Choroid plexus epithelial cell (primary cell): ENCODE measurements around the gene C16orf78.
A peak's percentile ranks its signal among the peaks of the same experiment; 100 is the strongest.

Experiments
- DNase-seq: peaks from one replicate; pipeline ENCODE4 v3.0.0-alpha.2; 2010; ENCODE audit warnings: low read depth
- H3K4me3 ChIP-seq: 2 replicates; pipeline ENCODE4 v1.5.1; 2011; ENCODE audit warnings: low read depth, mild to moderate bottlenecking, control low read depth, low read length, moderate library complexity
- CTCF ChIP-seq: conservative IDR thresholded peaks from 2 replicates; pipeline ENCODE4 v1.5.1; 2011; ENCODE audit warnings: low read depth, mild to moderate bottlenecking, control low read depth, inconsistent platforms, low read length, moderate library complexity

Gene C16orf78

GRCh38 chr16:49407873-49408550, 34.4 kb downstream of the C16orf78 start:
- H3K4me3 ChIP-seq: no peak overlapping the region
- peak; percentile 93 for TF ChIP-seq CTCF

GRCh38 chr16:49409121-49409520, 35.5 kb downstream of the C16orf78 start:
- H3K4me3 ChIP-seq: no peak overlapping the region
- DNase-seq: no peak
- TF ChIP-seq CTCF: no peak

More at GRCh38 chr16:49407873-49408550, 34.4 kb downstream of the C16orf78 start:
- DNase-seq: peak; percentile 86

- TF ChIP-seq CTCF: no peak
- H3K4me3 ChIP-seq: no peak overlapping the region
- no peak for DNase-seq
These were observed 36.6 kb downstream of the C16orf78 start for GRCh38 chr16:49410226-49410625.

- H3K4me3 ChIP-seq: no peak overlapping the region
- no peak for DNase-seq
- no peak for TF ChIP-seq CTCF
These were observed 37.7 kb downstream of the C16orf78 start for GRCh38 chr16:49411121-49411970.

GRCh38 chr16:49414671-49415070, 41.1 kb downstream of the C16orf78 start:
- DNase-seq: no peak
- no peak for TF ChIP-seq CTCF
- H3K4me3 ChIP-seq: no peak overlapping the region

- TF ChIP-seq CTCF: no peak
- H3K4me3 ChIP-seq: no peak overlapping the region
- DNase-seq: no peak
These were observed 41.5 kb downstream of the C16orf78 start for GRCh38 chr16:49415083-49415482.
